Effector CD4-positive, alpha-beta T cell (primary cell): ENCODE results near the gene SLC2A11.
"Not testable (repeated sequence)": the region's sequence is repeated elsewhere in the genome, so short reads cannot be mapped to it uniquely, and the experiment has no call there.

ENCODE experiments used
- DNase-seq: peaks from one replicate; pipeline ENCODE4 v3.0.0-alpha.2; 2020

The SLC2A11 gene

DNA sequence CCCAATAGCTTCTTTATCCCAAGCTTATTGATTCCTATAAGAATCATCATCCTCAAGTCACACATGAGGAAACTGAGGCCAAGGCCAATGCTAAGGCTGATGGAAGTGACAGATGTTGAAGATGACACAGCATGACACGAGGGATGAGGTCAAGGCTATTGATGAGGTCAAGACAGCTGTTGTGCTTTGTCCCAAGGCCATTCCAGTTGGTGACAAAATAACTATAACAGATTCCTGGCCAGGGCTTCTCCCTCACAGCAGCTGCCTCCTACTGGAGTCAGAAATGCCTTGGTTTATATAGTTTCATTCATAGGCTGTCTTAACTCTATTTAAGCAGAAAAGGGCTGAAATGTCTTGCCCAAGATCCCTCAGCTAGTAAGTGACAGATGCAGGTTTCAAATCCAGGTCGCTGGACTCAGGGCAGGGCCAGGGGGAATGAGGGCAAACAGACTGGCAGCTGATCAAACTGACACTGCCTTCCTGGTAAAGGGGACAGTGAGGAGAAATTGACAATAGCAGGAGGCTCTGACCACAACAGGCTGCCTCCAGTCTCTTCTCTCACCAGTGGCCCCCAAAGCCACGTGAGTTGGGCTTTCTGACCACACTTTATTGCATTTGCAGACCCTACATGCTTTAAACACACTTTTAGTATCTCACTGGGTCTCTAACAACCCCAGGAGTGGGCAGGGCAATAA is 53.0 kb downstream of the SLC2A11 start:
- DNase-seq: no peak

DNA sequence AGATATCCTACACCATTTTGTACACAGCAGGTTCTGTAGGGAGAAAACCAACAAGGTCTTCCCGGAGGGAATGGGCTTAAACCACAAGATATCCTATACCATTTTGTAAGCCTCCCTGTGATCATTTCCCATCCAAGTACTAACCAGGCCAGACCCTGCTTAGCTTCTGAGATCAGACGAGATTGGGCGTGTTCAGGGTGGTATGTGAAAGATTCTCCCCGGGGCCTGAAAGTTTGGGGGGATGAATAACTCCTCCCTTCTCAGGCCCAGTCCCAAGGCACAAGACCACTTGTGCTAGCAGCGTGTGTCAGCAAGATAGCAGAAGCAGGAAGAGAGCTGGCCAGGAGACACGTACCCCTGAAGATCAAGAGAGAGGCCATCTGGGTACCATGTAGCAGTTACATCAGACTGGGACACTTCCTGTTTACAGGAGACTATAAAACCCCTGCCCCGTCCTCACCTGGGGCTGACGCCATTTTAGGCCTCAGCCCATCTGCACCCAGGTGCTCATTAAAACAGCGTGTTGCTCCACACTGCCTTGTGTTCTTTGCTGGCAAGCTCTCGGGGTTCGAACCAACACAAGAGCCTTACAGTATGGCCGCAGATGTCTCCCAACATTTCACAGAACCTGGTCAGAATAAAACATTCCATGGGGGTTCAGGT is 53.8 kb downstream of the SLC2A11 start:
- DNase-seq: no peak

GRCh38 chr22:23912293-23912903 is 54.7 kb downstream of the SLC2A11 start:
- DNase-seq: no peak

DNA sequence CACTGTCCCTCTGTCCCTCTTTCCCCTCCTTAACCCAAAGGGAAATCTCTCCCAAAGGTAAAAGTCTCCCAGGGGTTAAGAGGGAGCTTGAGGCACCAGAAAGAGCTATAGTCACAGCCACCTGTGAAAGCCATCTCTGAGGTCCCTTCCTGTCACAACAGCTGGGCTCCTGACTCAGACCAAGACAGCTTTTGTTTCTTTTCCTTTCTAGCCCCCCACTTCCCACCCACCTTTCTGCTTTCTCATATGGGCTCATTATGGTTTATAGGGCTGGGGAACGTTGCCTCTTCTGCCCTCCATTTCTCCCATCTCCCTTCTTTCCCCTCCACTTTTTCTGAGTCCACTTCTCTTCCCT is 55.6 kb downstream of the SLC2A11 start:
- no peak for DNase-seq

DNA sequence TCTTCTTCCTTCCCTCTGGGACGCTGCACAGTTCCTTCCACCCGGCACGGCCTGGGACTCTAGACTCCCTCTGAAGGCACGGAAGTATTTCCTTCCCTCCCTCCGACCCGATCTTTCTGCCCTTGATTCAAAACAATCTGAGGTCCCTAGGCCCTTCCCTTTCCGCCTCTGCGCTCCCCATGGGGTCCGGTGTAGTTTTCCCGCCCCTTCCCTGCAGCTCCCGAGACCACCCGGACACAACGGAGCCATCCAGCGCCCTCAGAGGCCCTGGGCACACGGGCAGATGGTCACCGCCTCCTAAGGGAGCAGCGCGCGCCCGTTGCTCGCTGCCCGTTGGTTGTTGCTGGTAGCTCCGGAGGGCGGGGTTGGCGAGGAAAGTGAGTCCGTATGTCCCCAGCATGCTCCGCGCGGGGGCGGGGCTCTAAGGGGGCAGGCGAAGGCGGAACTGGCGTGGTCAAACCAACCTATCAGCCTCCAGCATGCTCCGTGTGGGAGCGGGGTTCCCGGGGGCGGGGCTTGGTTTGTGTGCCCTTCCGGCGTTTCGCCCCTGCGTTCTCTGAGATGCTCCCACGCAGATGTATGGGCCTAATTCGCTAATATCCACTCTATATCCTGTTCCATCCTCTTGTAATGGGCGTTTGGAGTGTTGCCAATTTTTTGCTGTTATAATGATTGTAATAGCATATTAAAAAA is 56.1 kb downstream of the SLC2A11 start:
- DNase-seq: peak; percentile 97

DNA sequence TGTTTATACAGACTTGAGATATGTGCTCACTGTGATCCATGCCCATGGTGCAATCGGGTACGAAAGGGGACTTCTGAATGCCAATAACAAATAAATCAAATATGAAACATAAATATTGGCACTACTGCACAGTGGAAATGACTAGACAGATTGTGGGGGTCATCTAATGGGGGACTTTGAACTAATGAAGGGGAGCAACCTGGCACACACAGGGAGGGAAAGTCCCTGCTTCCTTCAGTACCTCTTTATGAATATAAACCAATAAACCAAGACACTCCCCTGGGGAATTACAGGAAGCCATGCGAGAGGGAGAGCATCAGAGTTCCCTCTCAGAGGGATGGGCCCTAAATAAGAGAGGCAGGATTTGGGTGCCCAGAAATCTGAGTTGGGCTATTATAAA is 57.6 kb downstream of the SLC2A11 start:
- no peak for DNase-seq

DNA sequence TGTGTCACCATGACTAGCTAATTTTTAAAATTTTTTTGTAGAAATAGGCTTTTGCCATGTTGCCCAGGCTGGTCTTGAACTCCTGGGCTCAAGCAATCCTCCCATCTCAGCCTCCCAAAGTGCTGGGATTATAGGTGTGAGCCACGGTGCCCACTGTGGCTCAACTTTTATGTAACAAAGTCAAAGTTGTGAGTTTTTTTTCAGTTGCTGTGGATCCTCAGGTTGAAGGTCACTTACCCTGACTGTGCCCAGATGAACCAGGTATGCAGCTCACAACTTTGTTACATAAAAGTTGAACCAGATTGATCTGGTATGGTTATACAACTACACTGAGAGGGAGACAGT is 62.6 kb downstream of the SLC2A11 start:
- DNase-seq: not testable (repeated sequence)

- DNase-seq: not testable (repeated sequence)
Observed at GRCh38 chr22:23921586-23922201, 64.0 kb downstream of the SLC2A11 start.

GRCh38 chr22:23922921-23923320 is 65.2 kb downstream of the SLC2A11 start:
- DNase-seq: no peak

- no peak for DNase-seq
Observed at GRCh38 chr22:23925020-23925606, 67.4 kb downstream of the SLC2A11 start.

- DNase-seq: no peak
Observed at GRCh38 chr22:23926561-23926960, 68.9 kb downstream of the SLC2A11 start.
